ENCODE data around the gene ANP32B. TPM values are rescaled to one million over a fixed set of nuclear protein-coding genes. Genes with fewer than 3 reads are reported as not detected.

Gene ANP32B
- total RNA-seq, 1 donor from 2014 or later = 156 TPM

DNA sequence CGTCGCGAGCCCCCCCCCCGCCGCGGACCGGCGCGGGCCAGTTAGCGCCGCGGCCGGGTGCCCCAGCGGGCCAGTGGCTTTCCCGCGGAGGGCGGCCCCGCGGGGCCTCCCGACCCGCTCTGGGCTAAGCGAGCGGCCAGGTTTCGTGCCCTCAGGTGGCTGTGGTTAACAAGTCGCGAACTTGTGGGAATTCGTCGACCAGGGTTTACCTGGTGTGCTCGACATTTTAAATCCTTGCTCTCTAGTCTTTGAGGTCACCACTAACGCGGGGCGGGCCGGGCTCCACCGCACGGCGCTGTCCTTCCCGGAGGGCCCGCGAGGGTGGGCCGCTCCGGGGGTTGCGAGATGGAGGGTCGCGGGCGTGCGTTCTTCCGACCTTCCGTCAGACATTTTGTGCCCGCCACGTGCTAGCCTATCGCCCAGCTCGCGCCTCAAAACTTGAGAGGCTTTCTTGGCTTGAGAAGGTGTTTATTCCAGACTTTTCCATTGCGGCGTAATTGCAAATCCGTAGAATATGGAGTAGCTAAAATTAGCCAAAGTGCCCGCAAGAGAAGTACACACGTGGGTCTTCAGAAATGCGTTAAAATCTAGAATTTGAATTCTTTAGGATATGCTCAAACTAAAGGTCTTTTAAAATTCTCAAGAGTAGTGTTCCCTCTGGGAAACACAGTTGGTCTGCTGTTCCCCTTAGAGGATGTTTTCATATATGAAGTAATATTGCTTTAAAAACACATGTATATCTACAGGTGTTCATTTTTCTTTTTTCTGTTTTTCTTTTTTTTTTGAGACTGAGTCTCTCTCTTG is 2.1 kb downstream of the ANP32B start:
- H3K4me3 Mint-ChIP-seq = peak overlapping the region; percentile 86
- H3K27ac Mint-ChIP-seq = peak overlapping the region; percentile 93
- no peaks in the 10 kb centered on the region for H3K9me3 Mint-ChIP-seq
- peaks cover 55% of the 10 kb centered on the region for H3K4me1 Mint-ChIP-seq (ENCODE audit: unreplicated experiment)
- H3K36me3 Mint-ChIP-seq = peaks cover 5% of the 10 kb centered on the region
- TF ChIP-seq, protein P1, sequence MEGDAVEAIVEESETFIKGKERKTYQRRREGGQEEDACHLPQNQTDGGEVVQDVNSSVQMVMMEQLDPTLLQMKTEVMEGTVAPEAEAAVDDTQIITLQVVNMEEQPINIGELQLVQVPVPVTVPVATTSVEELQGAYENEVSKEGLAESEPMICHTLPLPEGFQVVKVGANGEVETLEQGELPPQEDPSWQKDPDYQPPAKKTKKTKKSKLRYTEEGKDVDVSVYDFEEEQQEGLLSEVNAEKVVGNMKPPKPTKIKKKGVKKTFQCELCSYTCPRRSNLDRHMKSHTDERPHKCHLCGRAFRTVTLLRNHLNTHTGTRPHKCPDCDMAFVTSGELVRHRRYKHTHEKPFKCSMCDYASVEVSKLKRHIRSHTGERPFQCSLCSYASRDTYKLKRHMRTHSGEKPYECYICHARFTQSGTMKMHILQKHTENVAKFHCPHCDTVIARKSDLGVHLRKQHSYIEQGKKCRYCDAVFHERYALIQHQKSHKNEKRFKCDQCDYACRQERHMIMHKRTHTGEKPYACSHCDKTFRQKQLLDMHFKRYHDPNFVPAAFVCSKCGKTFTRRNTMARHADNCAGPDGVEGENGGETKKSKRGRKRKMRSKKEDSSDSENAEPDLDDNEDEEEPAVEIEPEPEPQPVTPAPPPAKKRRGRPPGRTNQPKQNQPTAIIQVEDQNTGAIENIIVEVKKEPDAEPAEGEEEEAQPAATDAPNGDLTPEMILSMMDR (conservative IDR thresholded peaks at IDR 0.05) = no peak
- no peaks in the 10 kb centered on the region for H3K27me3 Mint-ChIP-seq
- no peak for DNase-seq (ENCODE audit: extremely low spot score, unreplicated experiment)

DNA sequence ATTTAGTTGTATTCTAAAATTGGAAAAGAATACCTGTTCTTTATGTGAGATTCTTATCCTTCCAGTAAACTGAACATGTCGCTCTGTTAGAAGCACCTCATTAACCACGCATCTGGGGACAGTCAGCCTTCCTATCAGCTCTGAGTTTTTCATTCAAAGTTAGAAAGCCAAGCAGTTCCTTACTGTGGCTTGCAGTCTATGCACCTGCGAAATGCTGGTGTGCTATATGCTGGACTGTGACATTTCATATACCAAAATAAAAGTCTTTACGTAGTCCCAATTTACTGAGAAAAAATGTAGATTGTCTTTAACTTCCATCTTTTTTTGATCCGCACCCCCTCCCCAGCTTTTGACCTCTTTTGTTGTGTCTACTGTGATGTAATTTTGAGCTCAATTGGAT is 4.3 kb downstream of the ANP32B start:
- H3K4me3 Mint-ChIP-seq = no peak overlapping the region
- peaks cover 47% of the 10 kb centered on the region for H3K4me1 Mint-ChIP-seq (ENCODE audit: unreplicated experiment)

DNA sequence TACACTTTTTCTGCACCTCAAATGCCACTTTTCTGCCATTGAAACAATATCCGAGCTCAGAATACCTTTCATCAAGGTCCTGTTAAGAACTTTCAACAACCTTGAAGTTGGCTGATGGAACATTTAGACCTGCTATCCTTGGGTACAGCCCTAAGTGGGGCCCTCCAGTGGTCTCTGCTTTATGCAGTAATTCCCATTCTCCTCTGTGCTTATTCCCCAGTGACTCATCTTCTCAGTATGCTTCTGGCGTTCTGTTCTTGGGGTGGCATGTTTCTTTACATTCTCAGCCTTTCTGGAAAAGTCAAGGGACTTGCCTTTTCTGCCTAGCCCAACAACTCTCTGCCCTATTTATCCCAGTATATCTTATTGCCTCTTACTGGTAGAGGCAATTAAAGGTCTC is 7.1 kb downstream of the ANP32B start:
- no peak overlapping the region for H3K4me3 Mint-ChIP-seq
- peak overlapping the region; percentile 32 for H3K27ac Mint-ChIP-seq
- TF ChIP-seq, protein P1 (conservative IDR thresholded peaks at IDR 0.05) = no peak
- no peak for DNase-seq (ENCODE audit: extremely low spot score, unreplicated experiment)
- peaks cover 9% of the 10 kb centered on the region for H3K36me3 Mint-ChIP-seq
- no peaks in the 10 kb centered on the region for H3K27me3 Mint-ChIP-seq
- no peaks in the 10 kb centered on the region for H3K9me3 Mint-ChIP-seq
- peaks cover 61% of the 10 kb centered on the region for H3K4me1 Mint-ChIP-seq (ENCODE audit: unreplicated experiment)

More for the DNA sequence above, 4.3 kb downstream of the ANP32B start:
- peaks cover 5% of the 10 kb centered on the region for H3K36me3 Mint-ChIP-seq
- no peak overlapping the region for H3K27ac Mint-ChIP-seq
- no peaks in the 10 kb centered on the region for H3K9me3 Mint-ChIP-seq
- no peak for DNase-seq (ENCODE audit: extremely low spot score, unreplicated experiment)
- TF ChIP-seq, protein P1 (conservative IDR thresholded peaks at IDR 0.05) = no peak
- H3K27me3 Mint-ChIP-seq = no peaks in the 10 kb centered on the region

DNA sequence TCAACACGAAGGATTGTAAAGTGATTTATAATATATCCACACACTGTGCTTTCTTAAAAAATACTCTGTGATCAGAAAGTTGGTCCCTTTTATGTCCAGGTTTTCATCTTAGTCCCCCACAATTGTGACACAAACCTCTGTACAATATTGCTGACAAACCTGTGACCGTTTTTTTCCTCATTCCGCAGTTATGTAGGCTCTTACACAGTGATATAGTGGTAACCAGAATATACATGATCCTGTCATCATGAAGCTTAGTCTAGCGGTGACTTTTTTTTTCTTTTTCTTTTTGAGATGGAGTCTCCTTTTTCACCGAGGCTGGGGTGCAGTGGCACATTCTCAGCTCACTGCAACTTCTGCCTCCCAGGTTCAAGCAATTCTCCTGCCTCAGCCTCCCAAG is 8.7 kb downstream of the ANP32B start:
- H3K4me3 Mint-ChIP-seq = no peak overlapping the region

DNA sequence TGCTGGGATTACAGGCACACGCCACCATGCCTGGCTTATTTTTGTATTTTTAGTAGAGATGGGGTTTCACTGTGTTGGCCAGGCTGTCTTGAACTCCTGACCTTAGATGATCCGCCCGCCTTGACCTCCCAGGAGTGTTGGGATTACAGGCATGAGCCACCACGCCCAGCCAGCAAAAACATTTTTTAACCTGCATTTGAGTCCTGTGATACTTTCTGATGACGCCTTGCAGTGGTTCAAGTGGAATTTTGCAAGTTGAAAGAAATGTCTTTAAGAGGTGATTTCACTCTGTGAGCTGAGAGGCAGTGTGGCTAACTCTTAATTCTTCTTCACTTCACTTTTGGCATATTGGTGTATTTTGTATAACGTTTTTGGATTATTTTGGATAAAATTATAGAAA is 9.1 kb downstream of the ANP32B start:
- peaks cover 12% of the 10 kb centered on the region for H3K36me3 Mint-ChIP-seq
- H3K27me3 Mint-ChIP-seq = no peaks in the 10 kb centered on the region
- H3K4me3 Mint-ChIP-seq = no peak overlapping the region
- TF ChIP-seq, protein P1 (conservative IDR thresholded peaks at IDR 0.05) = no peak
- no peak overlapping the region for H3K27ac Mint-ChIP-seq
- no peak for DNase-seq (ENCODE audit: extremely low spot score, unreplicated experiment)
- H3K9me3 Mint-ChIP-seq = no peaks in the 10 kb centered on the region
- H3K4me1 Mint-ChIP-seq (ENCODE audit: unreplicated experiment) = peaks cover 50% of the 10 kb centered on the region

More for the DNA sequence above, 8.7 kb downstream of the ANP32B start:
- no peak overlapping the region for H3K27ac Mint-ChIP-seq
- TF ChIP-seq, protein P1 (conservative IDR thresholded peaks at IDR 0.05) = no peak
- H3K9me3 Mint-ChIP-seq = no peaks in the 10 kb centered on the region
- H3K36me3 Mint-ChIP-seq = peaks cover 12% of the 10 kb centered on the region
- peaks cover 51% of the 10 kb centered on the region for H3K4me1 Mint-ChIP-seq (ENCODE audit: unreplicated experiment)
- DNase-seq (ENCODE audit: extremely low spot score, unreplicated experiment) = no peak
- no peaks in the 10 kb centered on the region for H3K27me3 Mint-ChIP-seq

Data from type B pancreatic cell (in vitro differentiated cells).